ENCODE results near the gene PADI2.

The PADI2 gene

GRCh38 chr1:17112496-17113236 is 6.6 kb downstream of the PADI2 start:
- no peak for DNase-seq (ENCODE audit: low read depth)

GRCh38 chr1:17112076-17112475 is 7.2 kb downstream of the PADI2 start:
- DNase-seq (ENCODE audit: low read depth), result no peak

GRCh38 chr1:17110555-17110926 is 8.7 kb downstream of the PADI2 start:
- no peak for DNase-seq (ENCODE audit: low read depth)

GRCh38 chr1:17109892-17110554 is 9.2 kb downstream of the PADI2 start:
- DNase-seq (ENCODE audit: low read depth), result no peak

- no peak for DNase-seq (ENCODE audit: low read depth)
These were observed 10.5 kb downstream of the PADI2 start for GRCh38 chr1:17108786-17109185.

GRCh38 chr1:17108360-17108759 is 10.9 kb downstream of the PADI2 start:
- no peak for DNase-seq (ENCODE audit: low read depth)

- no peak for DNase-seq (ENCODE audit: low read depth)
These were observed 14.5 kb downstream of the PADI2 start for GRCh38 chr1:17104782-17105181.

- DNase-seq (ENCODE audit: low read depth), result no peak
These were observed 17.0 kb downstream of the PADI2 start for GRCh38 chr1:17102232-17102631.

- DNase-seq (ENCODE audit: low read depth), result no peak
These were observed 18.0 kb downstream of the PADI2 start for GRCh38 chr1:17101261-17101660.

- DNase-seq (ENCODE audit: low read depth), result no peak
These were observed 19.5 kb downstream of the PADI2 start for GRCh38 chr1:17099616-17100340.

GRCh38 chr1:17098446-17099317 is 20.6 kb downstream of the PADI2 start:
- no peak for DNase-seq (ENCODE audit: low read depth)

- DNase-seq (ENCODE audit: low read depth), result no peak
These were observed 21.5 kb downstream of the PADI2 start for GRCh38 chr1:17097787-17098186.

- no peak for DNase-seq (ENCODE audit: low read depth)
These were observed 22.1 kb downstream of the PADI2 start for GRCh38 chr1:17097147-17097546.

GRCh38 chr1:17096584-17096983 is 22.7 kb downstream of the PADI2 start:
- DNase-seq (ENCODE audit: low read depth), result no peak

GRCh38 chr1:17095141-17095540 is 24.1 kb downstream of the PADI2 start:
- no peak for DNase-seq (ENCODE audit: low read depth)

- DNase-seq (ENCODE audit: low read depth), result no peak
These were observed 24.6 kb downstream of the PADI2 start for GRCh38 chr1:17094664-17095063.

- no peak for DNase-seq (ENCODE audit: low read depth)
These were observed 25.3 kb downstream of the PADI2 start for GRCh38 chr1:17093822-17094393.

- no peak for DNase-seq (ENCODE audit: low read depth)
These were observed 28.0 kb downstream of the PADI2 start for GRCh38 chr1:17091252-17091651.

GRCh38 chr1:17089506-17089905 is 29.7 kb downstream of the PADI2 start:
- no peak for DNase-seq (ENCODE audit: low read depth)

- DNase-seq (ENCODE audit: low read depth), result no peak
These were observed 32.5 kb downstream of the PADI2 start for GRCh38 chr1:17086751-17087150.

GRCh38 chr1:17084787-17085186 is 34.5 kb downstream of the PADI2 start:
- DNase-seq (ENCODE audit: low read depth), result no peak

GRCh38 chr1:17082761-17083160 is 36.5 kb downstream of the PADI2 start:
- DNase-seq (ENCODE audit: low read depth), result no peak
